ELF-1 (cell line): ENCODE measurements around the gene C11orf97.
"Not testable (repeated sequence)": the region's sequence is repeated elsewhere in the genome, so short reads cannot be mapped to it uniquely, and the experiment has no call there.

Experiments
- DNase-seq: peaks from one replicate; pipeline ENCODE4 v3.0.0-alpha.2; 2016; ENCODE audit warnings: low read depth, low spot score

Gene C11orf97

GRCh38 chr11:94525546-94526324 is 13.5 kb downstream of the C11orf97 start:
- no peak for DNase-seq

GRCh38 chr11:94526645-94527438 is 14.6 kb downstream of the C11orf97 start:
- DNase-seq, result no peak

- no peak for DNase-seq
Observed at GRCh38 chr11:94528551-94528950, 16.3 kb downstream of the C11orf97 start.

GRCh38 chr11:94532211-94532610 is 19.9 kb downstream of the C11orf97 start:
- no peak for DNase-seq

GRCh38 chr11:94533206-94533605 is 20.9 kb downstream of the C11orf97 start:
- no peak for DNase-seq

- DNase-seq, result no peak
Observed at GRCh38 chr11:94533696-94534630, 21.7 kb downstream of the C11orf97 start.

GRCh38 chr11:94536386-94536785 is 24.1 kb downstream of the C11orf97 start:
- DNase-seq, result no peak

GRCh38 chr11:94537031-94537600 is 24.9 kb downstream of the C11orf97 start:
- DNase-seq, result no peak

- DNase-seq, result no peak
Observed at GRCh38 chr11:94539420-94539819, 27.2 kb downstream of the C11orf97 start.

GRCh38 chr11:94543695-94544645 is 31.7 kb downstream of the C11orf97 start, which contains the start of gene FUT4:
FUT4 (plus strand) TSS chr11:94543921; CDS start chr11:94544134, 213 bp downstream.
- DNase-seq, result peak; percentile 97

- DNase-seq, result peak; percentile 68
Observed at GRCh38 chr11:94544646-94545263, 32.5 kb downstream of the C11orf97 start.

GRCh38 chr11:94545264-94546161 is 33.3 kb downstream of the C11orf97 start:
- DNase-seq, result peak; percentile 62

- DNase-seq, result no peak
Observed at GRCh38 chr11:94546162-94546470, 33.9 kb downstream of the C11orf97 start.

GRCh38 chr11:94546886-94547285 is 34.6 kb downstream of the C11orf97 start:
- DNase-seq, result no peak

GRCh38 chr11:94549146-94549545 is 36.9 kb downstream of the C11orf97 start:
- DNase-seq, result no peak

- DNase-seq, result no peak
Observed at GRCh38 chr11:94550513-94550912, 38.3 kb downstream of the C11orf97 start.

- DNase-seq, result no peak
Observed at GRCh38 chr11:94553938-94554337, 41.7 kb downstream of the C11orf97 start.

GRCh38 chr11:94555752-94556329 is 43.6 kb downstream of the C11orf97 start:
- DNase-seq, result not testable (repeated sequence)
